Renal cortex interstitium (tissue), 3 donors: ENCODE measurements around the gene NOX4. TPM values are rescaled to one million over a fixed set of nuclear protein-coding genes. Genes with fewer than 3 reads are reported as not detected.

Experiments used
- polyA plus RNA-seq, 3 donors: library from polyadenylated mRNA; unstranded; fragments of 120-200 nt; gene quantifications; one replicate each; pipeline ENCODE4 v1.2.1, GENCODE V29; 2013; ENCODE audit not compliant: insufficient read length in 3 of 3

Gene NOX4
- polyA plus RNA-seq, 3 donors: 39.9 to 54.0 (median 53.8) TPM

Other genes with a start within 250 kb of the NOX4 start
- not detected for gene TRIM77, start 218.9 kb upstream of the NOX4 start, polyA plus RNA-seq